Endometrial microvascular endothelial cells (primary cell): Measurements from ENCODE around the gene WDR70. TPM values are rescaled to one million over a fixed set of nuclear protein-coding genes. Genes with fewer than 3 reads are reported as not detected.
"Not testable (repeated sequence)": the region's sequence is repeated elsewhere in the genome, so short reads cannot be mapped to it uniquely, and the experiment has no call there.

Experiments
- in situ Hi-C: cut with HindIII; loops from 2 replicates; pipeline ENCODE4 v1.10.0; 2017; ENCODE audit warnings: low sequenced_read_pairs, low pct_unique_long_range_greater_than_20kb; ENCODE audit errors: inconsistent ontology term
- total RNA-seq: library from RNA; depleted of rRNA; stranded (reverse); fragments of >200 nt; gene quantifications from one replicate; pipeline ENCODE4 v1.2.3, GENCODE V29; 2015; ENCODE audit errors: inconsistent ontology term

WDR70 gene
- total RNA-seq, 1 donor from 2014 or later = 19.3 TPM

DNA sequence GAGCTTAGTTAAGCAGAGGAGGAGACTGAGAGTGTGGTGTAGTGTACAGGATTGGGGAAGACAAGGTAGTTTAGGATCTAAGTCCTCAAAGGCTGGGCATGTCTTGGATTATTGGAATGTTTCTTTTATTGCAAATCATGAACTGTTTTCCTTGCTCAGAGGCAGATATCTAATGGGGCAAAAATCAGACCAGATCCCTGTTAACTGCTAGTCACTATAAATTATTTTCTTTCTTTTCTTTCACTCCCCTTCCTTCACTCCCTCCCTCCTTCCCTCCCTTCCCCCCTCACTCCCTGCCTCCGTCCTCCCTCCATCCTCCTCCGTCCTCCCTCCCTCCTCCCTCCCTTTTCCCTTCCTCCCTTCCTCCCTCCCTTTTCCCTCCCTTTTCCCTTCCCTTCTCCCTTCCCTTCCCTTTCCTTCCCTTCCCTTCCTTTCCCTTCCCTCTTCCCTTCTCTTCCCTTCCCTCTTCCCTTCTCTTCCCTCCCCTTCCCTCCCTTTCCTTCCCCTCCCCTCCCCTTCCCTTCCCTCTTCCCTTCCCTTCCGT, 117.9 kb downstream of the WDR70 start:
- in situ Hi-C loops = no loop called here

DNA sequence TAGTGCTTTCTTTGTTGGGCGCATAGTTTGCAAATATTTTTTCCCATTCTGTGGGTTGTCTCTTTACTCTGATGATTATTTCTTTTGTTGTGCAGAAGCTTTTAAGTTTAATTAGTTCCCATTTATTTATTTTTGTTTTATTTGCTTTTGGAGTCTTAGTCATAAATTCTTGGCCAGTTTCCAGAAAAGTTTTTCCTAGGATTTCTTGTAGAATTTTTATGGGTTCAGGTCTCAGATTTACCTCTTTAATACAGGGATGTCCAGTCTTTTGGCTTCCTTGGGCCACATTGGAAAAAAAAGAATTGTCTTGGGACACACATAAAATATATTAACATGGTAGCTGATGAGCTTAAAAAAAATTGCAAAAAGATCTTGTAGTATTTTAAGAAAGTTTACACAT, 122.0 kb downstream of the WDR70 start:
- in situ Hi-C loops = no loop called here

DNA sequence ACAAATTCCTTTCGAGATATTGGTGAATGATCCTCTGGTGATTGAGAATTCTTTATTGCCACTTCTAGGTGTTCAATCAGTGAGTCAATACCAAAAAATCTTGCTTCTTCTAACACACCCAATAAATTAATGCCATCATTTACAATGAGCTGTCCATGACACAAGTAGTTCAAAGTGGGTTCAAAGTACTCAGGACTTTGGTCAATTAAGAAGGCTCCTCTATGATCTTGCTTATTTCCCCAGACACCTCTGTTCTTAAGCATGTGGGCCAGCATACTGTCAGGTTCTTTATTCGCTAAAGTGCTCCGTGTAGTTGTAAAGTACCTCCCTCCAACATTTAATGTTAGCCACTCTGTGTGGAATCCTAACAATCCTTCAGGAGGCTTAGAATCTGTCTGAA, 127.1 kb downstream of the WDR70 start:
- in situ Hi-C loops = no loop called here

DNA sequence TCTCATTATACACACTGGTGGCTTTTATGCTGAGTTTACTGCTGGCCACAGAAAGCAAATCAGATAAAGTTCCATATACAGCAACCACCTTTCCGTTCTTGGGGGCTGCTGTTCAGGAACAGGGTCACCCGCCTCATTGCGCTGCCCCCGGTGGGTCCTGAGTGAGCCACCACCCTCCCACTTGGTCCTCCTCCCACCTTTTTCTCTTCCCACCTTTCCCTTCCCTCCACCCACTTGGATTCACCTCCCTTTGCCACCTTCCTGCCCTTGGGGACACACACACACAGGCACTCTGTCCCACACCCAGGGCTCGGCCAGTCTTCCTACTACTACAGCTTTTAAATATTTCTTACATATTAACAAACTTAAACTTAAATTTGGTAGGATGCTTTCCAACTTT, 127.6 kb downstream of the WDR70 start:
- in situ Hi-C loops = no loop called here

DNA sequence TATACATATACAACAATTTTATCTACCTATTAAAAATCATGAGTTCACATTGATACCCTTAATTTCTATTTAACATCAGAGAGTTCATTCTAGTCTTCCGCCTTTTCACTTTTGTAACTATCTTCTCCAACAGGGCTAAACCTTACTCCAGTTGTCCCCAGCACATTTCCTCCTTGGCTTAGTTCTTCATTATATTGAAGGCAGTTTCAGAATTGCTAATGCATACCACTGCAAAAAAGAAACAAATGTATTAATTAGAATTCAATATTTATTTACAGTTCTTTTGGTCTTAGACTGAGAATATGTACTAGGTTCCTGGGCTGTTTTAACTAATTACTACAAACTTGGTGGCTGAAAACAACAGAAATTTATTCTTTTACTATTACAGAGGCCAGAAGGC, 132.5 kb downstream of the WDR70 start:
- in situ Hi-C loops = no loop called here

DNA sequence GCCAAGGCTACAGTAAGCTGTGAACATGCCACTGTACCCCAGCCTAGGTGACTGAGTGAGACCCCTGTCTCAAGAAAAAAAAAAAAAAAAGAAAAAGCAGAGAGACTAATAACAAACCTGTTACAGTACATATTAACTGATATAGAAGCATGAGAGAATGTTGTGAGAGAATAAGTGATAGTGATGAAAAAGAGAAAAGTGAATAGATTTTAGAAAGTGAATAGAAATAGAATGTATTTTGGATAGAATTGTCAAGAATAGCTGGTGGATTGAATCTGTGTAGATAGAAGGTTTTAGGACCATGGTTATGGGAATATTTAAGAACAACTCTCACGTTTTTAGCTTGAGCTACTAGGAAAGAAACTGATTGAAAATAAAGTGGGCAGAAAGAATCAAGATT, 135.8 kb downstream of the WDR70 start:
- in situ Hi-C loops = no loop called here

DNA sequence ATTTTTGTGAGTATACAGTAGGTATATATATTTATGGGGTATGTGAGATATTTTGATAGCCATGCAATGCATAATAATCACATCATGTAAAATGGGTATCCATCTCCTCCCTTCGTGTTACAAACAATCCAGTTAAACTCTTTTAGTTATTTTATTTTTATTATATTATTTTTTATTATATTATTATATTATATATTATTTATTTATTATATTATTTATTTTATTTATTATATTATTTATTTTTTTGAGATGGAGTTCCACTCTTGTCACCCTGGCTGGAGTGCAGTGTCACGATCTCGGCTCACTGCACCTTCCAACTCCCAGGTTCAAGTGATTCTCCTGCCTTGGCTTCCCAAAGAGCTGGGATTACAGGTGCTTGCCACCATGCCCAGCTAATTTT, 138.6 kb downstream of the WDR70 start:
- in situ Hi-C loops = no loop called here

DNA sequence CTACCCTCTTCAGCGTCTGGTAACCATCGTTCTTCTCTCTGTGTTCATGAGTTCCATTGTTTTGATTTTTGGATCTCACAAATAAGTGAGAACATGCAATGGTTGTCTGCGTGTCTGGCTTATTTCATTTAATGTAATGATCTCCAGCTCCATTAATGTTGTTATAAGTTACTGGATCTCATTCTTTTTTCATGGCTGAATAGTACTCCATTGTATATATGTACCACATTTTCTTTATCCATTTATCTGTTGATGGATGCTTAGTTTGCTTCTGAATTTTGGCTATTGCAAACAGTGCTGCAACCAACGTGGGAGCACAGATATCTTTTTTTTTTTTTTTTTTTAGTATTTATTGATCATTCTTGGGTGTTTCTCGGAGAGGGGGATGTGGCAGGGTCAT, 139.2 kb downstream of the WDR70 start:
- in situ Hi-C loops = not testable (repeated sequence)

DNA sequence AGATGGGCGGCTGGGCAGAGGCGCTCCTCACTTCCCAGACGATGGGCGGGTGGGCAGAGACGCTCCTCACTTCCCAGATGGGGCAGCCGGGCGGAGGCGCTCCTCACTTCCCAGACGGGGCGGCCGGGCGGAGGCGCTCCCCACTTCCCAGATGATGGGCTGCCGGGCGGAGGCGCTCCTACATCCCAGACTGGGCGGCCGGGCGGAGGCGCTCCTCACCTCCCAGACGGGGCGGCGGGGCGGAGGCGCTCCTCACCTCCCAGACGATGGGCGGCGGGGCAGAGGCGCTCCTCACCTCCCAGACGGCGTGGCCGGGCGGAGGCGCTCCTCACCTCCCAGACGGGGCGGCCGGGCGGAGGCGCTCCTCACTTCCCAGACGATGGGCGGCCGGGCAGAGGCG, 140.2 kb downstream of the WDR70 start:
- in situ Hi-C loops = no loop called here

DNA sequence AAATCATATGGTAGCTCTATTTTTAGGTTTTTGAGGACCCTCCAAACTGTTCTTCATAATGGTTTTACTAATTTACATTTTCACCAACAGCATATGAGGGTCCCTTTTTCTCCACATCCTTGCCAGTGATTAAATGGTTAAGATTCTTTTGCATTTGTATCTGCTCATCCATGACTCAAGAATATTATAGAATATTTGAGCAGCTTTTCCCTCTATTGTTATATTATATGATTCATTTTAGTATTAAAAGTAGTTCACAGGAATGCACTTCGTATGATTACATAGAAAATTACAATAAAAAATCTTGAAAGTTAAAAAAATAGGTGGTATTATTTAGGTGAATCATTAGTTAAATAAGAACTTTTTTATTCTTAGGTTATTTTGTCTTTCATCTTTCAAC, 140.7 kb downstream of the WDR70 start:
- in situ Hi-C loops = no loop called here

DNA sequence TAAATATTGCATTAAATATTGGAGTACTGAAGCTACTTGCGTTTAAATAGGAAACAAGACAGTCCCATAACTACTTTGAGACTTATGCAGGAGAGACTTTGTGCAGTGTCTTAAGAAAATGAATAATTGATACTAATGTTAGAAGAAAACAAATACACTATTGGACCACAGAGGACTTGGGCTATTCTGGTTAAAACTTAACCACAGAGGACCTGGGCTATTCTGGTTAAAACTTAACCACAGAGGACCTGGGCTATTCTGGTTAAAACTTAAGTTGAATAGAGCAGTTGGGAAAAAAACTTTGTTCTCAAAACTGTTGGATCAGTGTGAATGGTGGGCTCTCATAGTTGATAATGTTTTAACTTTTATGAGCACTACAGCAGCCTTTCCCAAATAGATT, 141.7 kb downstream of the WDR70 start:
- in situ Hi-C loops = no loop called here

DNA sequence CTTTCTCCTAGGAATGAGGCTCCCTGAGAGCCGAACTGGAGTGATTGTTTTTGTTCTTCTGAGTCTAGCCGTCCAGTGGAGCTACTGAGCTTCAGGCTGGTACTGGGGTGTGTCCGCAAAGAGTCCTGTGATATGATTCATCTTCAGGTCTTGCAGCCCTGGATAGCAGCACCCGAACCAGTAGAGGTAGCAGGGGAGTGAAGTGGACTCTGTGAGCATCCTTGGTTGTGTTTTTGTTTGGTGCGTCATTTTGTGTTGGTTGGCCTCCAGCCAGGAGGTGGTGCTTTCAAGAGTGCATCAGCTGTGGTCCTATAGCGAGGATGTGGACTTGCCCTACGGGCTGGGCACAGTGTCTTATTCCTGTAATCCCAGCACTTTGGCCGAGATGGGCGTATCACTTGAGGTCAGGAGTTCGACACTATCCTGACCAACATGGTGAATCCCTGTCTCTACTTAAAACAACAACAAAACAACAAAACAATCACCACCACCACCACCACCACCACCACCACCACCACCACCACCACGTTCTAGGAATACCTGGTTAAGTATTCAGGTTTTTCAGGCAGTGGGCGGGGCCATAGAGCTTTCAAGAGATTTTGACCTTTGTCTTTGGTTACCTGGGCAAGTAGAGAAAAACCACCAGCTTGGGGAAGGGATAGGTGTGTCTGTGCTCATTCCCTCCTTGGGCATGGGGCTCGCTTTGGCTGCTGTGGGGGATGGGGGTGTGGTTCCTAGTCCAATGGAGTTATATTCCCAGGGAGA, 154.0 kb downstream of the WDR70 start:
- in situ Hi-C loops = no loop called here

DNA sequence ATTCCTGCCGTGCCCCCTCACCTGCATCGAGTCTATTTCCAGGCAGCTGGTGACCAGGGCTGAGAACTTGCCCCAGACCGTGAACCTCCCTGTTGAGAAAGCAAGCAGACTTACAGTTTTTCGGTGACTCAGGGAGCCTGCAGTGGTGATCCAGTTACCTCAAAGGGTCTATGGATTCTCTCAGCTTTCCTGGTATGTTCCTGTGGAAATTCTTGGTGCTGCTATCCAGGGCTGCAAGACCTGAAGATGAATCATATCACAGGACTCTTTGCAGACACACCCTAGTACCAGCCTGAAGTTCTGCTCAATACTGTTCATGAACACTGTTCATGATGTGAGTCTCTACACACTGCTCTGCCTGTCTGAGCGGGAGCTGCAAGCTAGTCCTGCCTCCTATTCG, 154.7 kb downstream of the WDR70 start:
- in situ Hi-C loops = no loop called here

DNA sequence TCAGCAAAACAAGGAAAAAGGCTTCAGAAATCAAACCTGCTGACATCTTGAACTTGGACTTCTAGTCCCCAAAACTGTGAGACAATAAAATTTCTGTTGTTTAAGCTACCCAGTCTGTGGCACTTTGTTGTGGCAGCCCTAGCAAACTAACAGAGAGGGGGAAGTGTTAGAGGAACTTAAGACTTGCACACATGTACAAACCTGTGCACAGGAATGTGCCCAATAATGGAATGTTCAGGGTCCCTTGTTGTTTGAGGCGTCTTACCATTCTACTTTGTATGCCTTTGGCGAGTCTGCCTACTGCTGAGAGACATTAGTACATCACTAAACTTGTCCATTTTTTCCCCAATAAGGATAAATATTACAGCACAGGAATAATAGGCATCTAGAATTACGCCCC, 160.3 kb downstream of the WDR70 start:
- in situ Hi-C loops = no loop called here

DNA sequence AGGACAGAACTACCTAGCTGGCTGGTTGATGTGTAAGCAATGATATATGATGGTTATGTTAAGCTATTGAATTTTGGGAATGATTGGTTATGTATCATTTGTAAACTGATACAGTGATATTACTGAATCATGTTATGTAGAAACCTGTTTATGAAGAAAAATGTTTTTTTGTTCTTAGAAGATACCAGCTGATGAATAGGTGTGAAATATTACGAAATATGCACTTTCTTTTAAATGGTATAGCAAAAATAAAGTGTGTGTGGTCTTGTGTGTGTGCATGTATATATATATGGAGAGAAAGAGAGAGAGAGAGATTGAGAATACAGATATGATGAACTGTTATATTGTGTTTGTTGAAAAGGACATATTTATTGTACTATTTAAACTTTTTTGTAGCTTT, 164.1 kb downstream of the WDR70 start:
- in situ Hi-C loops = no loop called here

DNA sequence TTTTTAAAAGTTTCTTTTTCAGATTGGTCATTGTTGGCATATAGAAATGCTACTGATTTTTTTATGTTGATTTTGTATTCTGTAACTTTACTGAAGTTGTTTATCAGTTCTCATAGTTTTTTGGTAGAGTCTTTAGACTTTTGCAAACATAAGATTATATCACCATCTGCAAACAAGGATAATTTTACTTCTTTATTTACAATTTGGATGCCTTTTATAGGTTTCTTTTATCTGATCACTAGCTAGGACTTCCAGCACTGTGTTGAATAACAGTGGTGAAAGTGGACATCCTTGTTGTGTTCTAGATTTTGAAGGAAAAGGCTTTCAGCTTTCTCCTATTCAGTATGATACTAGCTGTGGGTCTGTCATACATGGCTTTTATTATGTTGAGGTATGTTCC, 170.3 kb downstream of the WDR70 start:
- in situ Hi-C loops = no loop called here

DNA sequence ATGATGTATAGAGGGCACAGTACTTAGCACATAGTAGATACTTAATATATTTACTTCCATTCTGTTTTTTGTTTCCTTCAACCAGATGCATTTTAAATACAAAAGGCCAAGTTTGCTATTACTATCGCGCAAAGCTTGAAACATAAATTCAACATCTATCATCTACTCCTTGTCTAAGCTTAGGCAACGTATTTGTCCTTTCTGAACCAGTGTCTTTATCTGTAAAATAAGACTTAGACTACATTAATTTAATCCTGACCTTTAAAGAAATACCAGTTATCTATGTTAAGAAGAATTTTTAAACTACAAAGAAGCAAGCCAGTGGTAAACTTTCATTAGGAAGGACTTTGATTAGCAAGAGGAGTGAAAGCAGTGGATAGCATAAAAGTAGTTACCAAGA, 173.0 kb downstream of the WDR70 start:
- in situ Hi-C loops = no loop called here

DNA sequence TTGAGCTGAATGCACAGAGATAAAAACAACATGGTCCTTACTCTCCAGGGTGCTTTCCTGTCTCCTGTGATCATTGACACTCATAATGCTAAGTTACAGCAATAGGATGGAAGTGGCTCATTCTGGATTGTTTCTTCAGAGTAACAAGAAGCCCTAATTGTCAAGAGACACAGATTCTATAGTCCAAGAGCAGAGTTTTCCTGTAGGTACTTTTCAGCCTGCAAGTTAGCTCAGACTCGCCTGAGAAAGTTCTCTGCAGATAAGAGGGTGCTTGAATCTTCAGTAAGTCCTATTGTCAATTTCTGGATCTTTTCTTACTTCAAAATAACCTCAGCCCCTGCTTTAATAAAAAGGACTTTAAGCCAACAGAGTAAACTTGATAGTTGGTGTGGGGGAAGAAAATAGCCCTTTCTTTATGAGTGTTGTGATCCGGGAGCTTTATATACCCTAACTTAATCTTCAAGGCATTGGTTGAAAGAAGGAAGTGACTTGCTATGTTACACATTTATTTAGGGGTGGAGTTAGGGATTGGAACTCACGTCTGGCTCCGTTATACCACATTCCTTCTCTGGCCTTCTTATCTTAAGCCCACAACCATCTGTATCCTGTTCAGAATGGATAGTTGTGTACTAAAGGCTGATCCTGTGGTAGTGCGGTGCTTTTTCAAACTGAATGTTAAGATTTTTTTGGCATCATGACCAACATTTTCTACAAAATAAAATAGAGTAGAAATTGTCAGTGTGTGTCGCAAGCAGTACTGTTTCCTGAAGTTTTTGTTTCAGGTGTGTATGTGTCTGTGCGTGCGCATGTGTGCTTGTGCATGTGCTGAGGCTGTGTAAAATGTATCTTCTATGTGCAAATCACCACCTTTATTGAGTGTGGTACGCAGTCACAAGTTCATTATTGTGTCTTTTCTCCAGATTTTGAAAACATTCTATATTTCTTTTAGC, 173.9 kb downstream of the WDR70 start:
- in situ Hi-C loops = no loop called here

DNA sequence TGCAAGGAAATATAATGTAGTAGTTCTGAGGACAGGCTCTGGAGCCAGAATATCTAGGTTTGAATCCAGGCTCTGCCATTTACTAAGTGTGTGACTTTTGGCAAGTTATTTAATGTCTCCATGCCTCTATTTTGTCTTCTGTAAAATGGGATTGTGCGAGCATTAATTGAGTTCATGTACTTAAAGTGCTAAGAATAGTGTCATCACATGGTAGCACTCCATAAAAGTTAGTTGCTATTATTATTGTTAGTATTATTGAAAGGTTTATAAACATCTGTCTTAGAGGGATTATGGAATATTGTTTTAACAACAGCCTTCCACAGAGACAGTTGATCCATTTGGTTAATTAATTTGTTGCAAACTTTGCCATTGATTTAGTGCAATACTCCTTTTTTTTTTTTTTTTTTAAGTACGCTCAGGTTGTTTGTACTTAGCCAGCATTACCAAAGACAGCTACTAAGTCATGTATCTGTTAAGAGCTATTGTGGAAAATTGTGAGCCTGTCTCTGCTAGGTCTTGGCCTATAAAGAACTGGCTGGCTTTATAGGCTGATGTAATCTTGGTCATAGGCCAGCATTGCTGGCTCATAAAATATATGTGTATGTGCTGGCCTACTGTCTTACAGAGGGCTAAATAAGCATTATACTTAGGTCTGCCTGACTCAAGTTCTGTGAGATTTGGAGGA, 174.7 kb downstream of the WDR70 start:
- in situ Hi-C loops = no loop called here

DNA sequence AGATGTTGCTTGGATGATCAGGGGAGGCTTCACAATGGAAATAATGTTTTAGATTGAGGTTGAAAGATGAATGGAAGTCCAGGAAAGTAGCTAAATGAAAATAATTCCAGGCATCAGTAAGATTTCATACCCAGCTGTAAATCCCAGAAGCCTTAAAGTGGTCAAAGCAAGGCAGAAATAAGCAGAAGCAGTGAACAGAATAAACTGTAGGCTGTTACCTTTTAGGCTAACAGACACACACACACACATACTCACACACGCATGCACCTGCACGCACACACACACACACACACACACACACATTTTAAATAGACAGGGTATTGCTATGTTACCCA, 175.3 kb downstream of the WDR70 start:
- in situ Hi-C loops = no loop called here
